Pancreas (tissue), 10 donors: Measurements from ENCODE around the gene AIG1. TPM values are rescaled to one million over a fixed set of nuclear protein-coding genes. Genes with fewer than 3 reads are reported as not detected.
"Not testable (repeated sequence)": the region's sequence is repeated elsewhere in the genome, so short reads cannot be mapped to it uniquely, and the experiment has no call there.

Experiments used
- ATAC-seq, 4 donors: fragments of 200-7000 bp; cut with Tn5 transposase; one replicate each; pipeline versions ENCODE4 v1.8.0 to v1.9.1; 2020; ENCODE audit warnings: mild to moderate bottlenecking in 4 of 4, moderate library complexity in 4 of 4
- DNase-seq, 6 donors: peaks; one replicate each; pipeline ENCODE4 v3.0.0-alpha.2; 2020
- FAIRE-seq: peaks from 2 replicates; lab custom pipeline; 2012; peaks lifted over from hg19 to GRCh38; lab: Jason Lieb, UNC
- H3K27ac ChIP-seq, 4 donors: fragments of 200-600 bp; sonication (generic); 1 replicate in 3 of 4; 2 replicates in 1 of 4; pipeline versions ENCODE4 v1.5.0 to v1.8.0; 2020
- H3K27me3 ChIP-seq, 4 donors: fragments of 200-600 bp; one replicate each; pipeline ENCODE4 v1.8.0; 2021
- H3K36me3 ChIP-seq, 3 donors: fragments of 200-600 bp; sonication (generic) in 1 of 3; one replicate each; pipeline versions ENCODE4 v1.5.0 to v1.8.0; 2020 to 2021
- H3K4me1 ChIP-seq, 3 donors: fragments of 200-600 bp; one replicate each; pipeline ENCODE4 v1.8.0; 2021
- H3K4me3 ChIP-seq, 4 donors: fragments of 200-600 bp; sonication (generic) in 2 of 4; one replicate each; pipeline versions ENCODE4 v1.5.0 to v1.8.0; 2020 to 2021
- H3K9me3 ChIP-seq, 4 donors: fragments of 200-600 bp; one replicate each; pipeline ENCODE4 v1.8.0; 2021
- WGBS, 2 donors: extraction: QIAGEN DNeasy Blood & Tissue Kit; methylation state at CpG; one replicate each; pipeline ENCODE4 v1.1.7; 2013; 5-methylcytosine and 5-hydroxymethylcytosine counted together
- intact Hi-C, 3 donors: fragments of 100-400 bp; cut with DNase I; formaldehyde crosslinking; loops; one replicate each; pipeline versions ENCODE4 v1.11.1 to v1.14.2; 2022
- polyA plus RNA-seq, 2 donors: library from polyadenylated mRNA; stranded (reverse); fragments of 200-250 nt; gene quantifications; one replicate each; pipeline ENCODE4 v1.2.3, GENCODE V29; 2013
- total RNA-seq, 6 donors: library from RNA; stranded (reverse); fragmentation: NEBNext Ultra II Directional in 4 of 6; extraction: Animal tissue kit (Norgen Biotek cat#: 25700) in 4 of 6; gene quantifications; one replicate each; pipeline versions ENCODE4 v1.2.1 to v1.2.4, GENCODE V29; 2021 to 2023
- TF ChIP-seq, protein P1 (sequence below), 4 donors: fragments of 200-600 bp; sonication (generic) in 3 of 4; IDR thresholded peaks; one replicate each; pipeline versions ENCODE4 v1.5.0 to v1.8.0; 2021; ENCODE audit warnings: antibody characterized with exemption in 4 of 4
- donor health status: healthy with polysubstance abuse.
- donor health status: DM: no; HTN: no; CAD: no; lungs with moderate emphysema.
- donor health status: DM: no; HTN: no; CAD: no.
- donor health status: control.
- donor health status: control.
- donor health status: Bipolar disorder and iron deficiency.
- donor health status: DM: yes; HTN: yes; CAD: no.
- donor health status: DM: no; HTN: no; CAD: no.
- donor health status: DM: no; HTN: no; CAD: no.
- donor health status: DM: yes; HTN: yes; CAD: no.

The AIG1 gene
- total and polyA plus RNA-seq, 8 donors, result 8.7 to 28.9 (median 14.9) TPM

- no peak overlapping the region for H3K4me3 ChIP-seq
- intact Hi-C loops, result no loop called here
- no peak overlapping the region for H3K27ac ChIP-seq
- no peak for DNase-seq
- FAIRE-seq, result no peak
- peaks cover 0 to 6% (median 0%) of the 10 kb centered on the region in 3 donors for H3K4me1 ChIP-seq
- H3K36me3 ChIP-seq, result no peaks in the 10 kb centered on the region
- ATAC-seq, result no peak
- TF ChIP-seq, protein P1, sequence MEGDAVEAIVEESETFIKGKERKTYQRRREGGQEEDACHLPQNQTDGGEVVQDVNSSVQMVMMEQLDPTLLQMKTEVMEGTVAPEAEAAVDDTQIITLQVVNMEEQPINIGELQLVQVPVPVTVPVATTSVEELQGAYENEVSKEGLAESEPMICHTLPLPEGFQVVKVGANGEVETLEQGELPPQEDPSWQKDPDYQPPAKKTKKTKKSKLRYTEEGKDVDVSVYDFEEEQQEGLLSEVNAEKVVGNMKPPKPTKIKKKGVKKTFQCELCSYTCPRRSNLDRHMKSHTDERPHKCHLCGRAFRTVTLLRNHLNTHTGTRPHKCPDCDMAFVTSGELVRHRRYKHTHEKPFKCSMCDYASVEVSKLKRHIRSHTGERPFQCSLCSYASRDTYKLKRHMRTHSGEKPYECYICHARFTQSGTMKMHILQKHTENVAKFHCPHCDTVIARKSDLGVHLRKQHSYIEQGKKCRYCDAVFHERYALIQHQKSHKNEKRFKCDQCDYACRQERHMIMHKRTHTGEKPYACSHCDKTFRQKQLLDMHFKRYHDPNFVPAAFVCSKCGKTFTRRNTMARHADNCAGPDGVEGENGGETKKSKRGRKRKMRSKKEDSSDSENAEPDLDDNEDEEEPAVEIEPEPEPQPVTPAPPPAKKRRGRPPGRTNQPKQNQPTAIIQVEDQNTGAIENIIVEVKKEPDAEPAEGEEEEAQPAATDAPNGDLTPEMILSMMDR (IDR thresholded peaks at IDR 0.05), result no peak
- no peaks in the 10 kb centered on the region for H3K27me3 ChIP-seq
- no peaks in the 10 kb centered on the region for H3K9me3 ChIP-seq
- 92 to 96% methylated on average over 5 of the region's 5 CpGs for WGBS, 2 donors
These were observed 181.2 kb downstream of the AIG1 start for GRCh38 chr6:143241911-143242310.

DNA sequence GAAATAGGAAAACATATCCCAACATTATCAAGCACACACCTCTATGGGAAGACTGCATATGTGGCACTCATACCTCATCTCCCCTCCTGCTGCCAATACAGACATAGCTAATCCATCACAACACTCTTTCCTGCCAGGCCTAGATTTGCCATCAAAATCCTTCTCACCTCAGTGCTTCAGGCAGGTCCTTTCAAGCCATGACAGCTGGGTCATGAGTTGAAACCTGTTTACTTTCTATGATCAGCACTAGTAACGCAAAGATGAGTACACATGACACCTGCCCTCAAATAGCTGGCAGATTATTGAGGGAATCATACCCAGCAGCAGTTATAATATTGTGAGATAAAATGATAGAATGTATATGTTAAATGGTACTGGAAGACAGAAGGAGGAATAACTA, 183.1 kb downstream of the AIG1 start:
- WGBS, 2 donors, result 74 to 80% methylated on average over 1 of the region's 1 CpG
- TF ChIP-seq, protein P1 (IDR thresholded peaks at IDR 0.05), result no peak
- no peaks in the 10 kb centered on the region for H3K36me3 ChIP-seq
- H3K4me1 ChIP-seq, result peaks cover 0 to 6% (median 0%) of the 10 kb centered on the region in 3 donors
- H3K9me3 ChIP-seq, result no peaks in the 10 kb centered on the region
- no peak overlapping the region for H3K27ac ChIP-seq
- no peaks in the 10 kb centered on the region for H3K27me3 ChIP-seq
- FAIRE-seq (no peak), ATAC-seq (no peak), DNase-seq (no peak)
- intact Hi-C loops, result no loop called here
- no peak overlapping the region for H3K4me3 ChIP-seq

- H3K4me3 ChIP-seq, result no peak overlapping the region
- no peaks in the 10 kb centered on the region for H3K36me3 ChIP-seq
- DNase-seq, result no peak
- intact Hi-C loops, result no loop called here
- H3K9me3 ChIP-seq, result no peaks in the 10 kb centered on the region
- H3K27me3 ChIP-seq, result no peaks in the 10 kb centered on the region
- ATAC-seq, result no peak
- FAIRE-seq, result no peak
- TF ChIP-seq, protein P1 (IDR thresholded peaks at IDR 0.05), result no peak
- H3K27ac ChIP-seq, result no peak overlapping the region
- H3K4me1 ChIP-seq, result peaks cover 0 to 6% (median 0%) of the 10 kb centered on the region in 3 donors
- 86 to 93% methylated on average over 6 of the region's 6 CpGs for WGBS, 2 donors
These were observed 185.0 kb downstream of the AIG1 start for GRCh38 chr6:143245656-143246055.

GRCh38 chr6:143246166-143246775, 185.6 kb downstream of the AIG1 start:
- FAIRE-seq, H3K27me3 ChIP-seq, H3K27ac ChIP-seq, DNase-seq, H3K9me3 ChIP-seq, H3K4me3 ChIP-seq, ATAC-seq, H3K36me3 ChIP-seq, H3K4me1 ChIP-seq, intact Hi-C loops: not testable (repeated sequence)
- WGBS, 2 donors, result 97% methylated on average over 4 of the region's 4 CpGs

GRCh38 chr6:143247586-143247985, 186.9 kb downstream of the AIG1 start:
- 61 to 77% methylated on average over 3 of the region's 3 CpGs for whole genome bisulfite sequencing, 2 donors
- no peak for FAIRE-seq
- intact Hi-C loops, result no loop called here

More at GRCh38 chr6:143247586-143247985, 186.9 kb downstream of the AIG1 start:
- no peak for ATAC-seq
- TF ChIP-seq, protein P1 (IDR thresholded peaks at IDR 0.05), result no peak
- DNase-seq, result no peak
- Histone ChIP-seq H3K27ac (no peak overlapping the region), H3K36me3 (no peaks in the 10 kb centered on the region), H3K27me3 (no peaks in the 10 kb centered on the region), H3K4me3 (no peak overlapping the region), H3K9me3 (no peaks in the 10 kb centered on the region), H3K4me1 (peaks cover 0 to 6% (median 0%) of the 10 kb centered on the region in 3 donors)
